Activated CD8-positive, alpha-beta T cell treated with anti-CD3 and anti-CD28 coated beads for 36 hours (primary cell): ENCODE results near the gene NFS1. TPM values are rescaled to one million over a fixed set of nuclear protein-coding genes. Genes with fewer than 3 reads are reported as not detected.

Experiments
- ATAC-seq: fragments of 200-7000 bp; cut with Tn5 transposase; one replicate; pipeline ENCODE4 v1.10.0; 2021; ENCODE audit warnings: mild to moderate bottlenecking, moderate library complexity
- CTCF ChIA-PET: fragments of 350-600 bp; sonication (Branson Sonifier 250); formaldehyde crosslinking; loops from one replicate; lab custom pipeline; 2021; ENCODE audit warnings: antibody characterized with exemption; lab: Charles Lee
- POLR2A ChIA-PET: fragments of 350-600 bp; sonication (Branson Sonifier 250); formaldehyde crosslinking; loops from one replicate; lab custom pipeline; 2021; ENCODE audit warnings: antibody characterized with exemption; lab: Charles Lee
- DNase-seq: peaks from one replicate; pipeline ENCODE4 v3.0.0-alpha.2; 2020
- H3K27ac Mint-ChIP-seq: one replicate; pipeline ENCODE4 v1.8.0; 2021; ENCODE audit warnings: mild to moderate bottlenecking, mixed read lengths
- H3K27me3 Mint-ChIP-seq: one replicate; pipeline ENCODE4 v1.8.0; 2021; ENCODE audit warnings: mixed read lengths
- H3K36me3 Mint-ChIP-seq: one replicate; pipeline ENCODE4 v1.8.0; 2021; ENCODE audit warnings: low read depth, mixed read lengths
- H3K4me1 Mint-ChIP-seq: one replicate; pipeline ENCODE4 v1.8.0; 2021; ENCODE audit warnings: low read depth, mixed read lengths
- H3K4me3 Mint-ChIP-seq: one replicate; pipeline ENCODE4 v1.8.0; 2021; ENCODE audit warnings: mild to moderate bottlenecking, moderate library complexity, mixed read lengths
- H3K9me3 Mint-ChIP-seq: one replicate; pipeline ENCODE4 v1.8.0; 2021; ENCODE audit warnings: mixed read lengths
- CTCF ChIP-seq: fragments of 200-600 bp; IDR thresholded peaks from one replicate; pipeline ENCODE4 v1.8.0; 2022; ENCODE audit warnings: antibody characterized with exemption, mild to moderate bottlenecking
- intact Hi-C: fragments of 100-400 bp; cut with micrococcal nuclease; formaldehyde crosslinking; loops from one replicate; pipeline ENCODE4 v1.10.0; 2022
- total RNA-seq, 2 experiments: library from RNA; stranded (reverse); gene quantifications; one replicate each; pipeline ENCODE4 v1.2.3, GENCODE V29; 2021

NFS1 gene
- total RNA-seq, 2 experiments from 2014 or later, result 39.7 to 40.8 TPM

GRCh38 chr20:35630636-35631035 lies 68.5 kb downstream of the NFS1 start:
- no peaks in the 10 kb centered on the region for H3K27me3 Mint-ChIP-seq
- H3K9me3 Mint-ChIP-seq, result no peaks in the 10 kb centered on the region
- peaks cover 39% of the 10 kb centered on the region for H3K36me3 Mint-ChIP-seq
- no peak for ATAC-seq
- no peak for TF ChIP-seq CTCF
- ChIA-PET POLR2A (interaction anchor here (0.8 to 1.2 kb wide), 2 partner anchors 25 to 69 kb away, joined by 3 to 4 read pairs; partner anchors contain the start of genes NFS1 and ROMO1), CTCF (interaction anchor here (3.8 kb wide), 1 partner anchor 11 kb away, joined by 15 read pairs; no protein-coding TSS in a partner anchor)
- no peak for DNase-seq
- peaks cover 7% of the 10 kb centered on the region for H3K4me1 Mint-ChIP-seq
- H3K27ac Mint-ChIP-seq, result no peak overlapping the region
- intact Hi-C loops, result no loop called here
- no peak overlapping the region for H3K4me3 Mint-ChIP-seq

- Mint-ChIP-seq H3K9me3 (no peaks in the 10 kb centered on the region), H3K4me3 (no peak overlapping the region), H3K27ac (peak overlapping the region; percentile 47), H3K27me3 (no peaks in the 10 kb centered on the region), H3K36me3 (peaks cover 38% of the 10 kb centered on the region), H3K4me1 (no peaks in the 10 kb centered on the region)
- POLR2A ChIA-PET, result interaction anchor here (0.6 to 1.2 kb wide), 4 partner anchors 10 to 139 kb away, joined by 3 to 4 read pairs (median 4); partner anchors contain the start of genes NFS1 and ROMO1
- CTCF ChIA-PET, result interaction anchor here (0.8 to 3.8 kb wide), 3 partner anchors 10 to 117 kb away, joined by 3 to 15 read pairs (median 3); no protein-coding TSS in a partner anchor
- intact Hi-C loops, result no loop called here
- TF ChIP-seq CTCF, result no peak
- ATAC-seq (no peak), DNase-seq (no peak)
These were observed 69.6 kb downstream of the NFS1 start for GRCh38 chr20:35629427-35630145.

- no peak overlapping the region for H3K4me3 Mint-ChIP-seq
- peak overlapping the region; percentile 60 for H3K27ac Mint-ChIP-seq
- no peak for ATAC-seq
- intact Hi-C loops, result no loop called here
- peaks cover 36% of the 10 kb centered on the region for H3K36me3 Mint-ChIP-seq
- DNase-seq, result no peak
- H3K9me3 Mint-ChIP-seq, result no peaks in the 10 kb centered on the region
- no peaks in the 10 kb centered on the region for H3K27me3 Mint-ChIP-seq
- H3K4me1 Mint-ChIP-seq, result no peaks in the 10 kb centered on the region
- ChIA-PET CTCF (interaction anchor here (0.5 to 1.3 kb wide), 2 partner anchors 8 to 21 kb away, joined by 3 to 4 read pairs; no protein-coding TSS in a partner anchor), POLR2A (interaction anchor here (0.6 kb wide), 2 partner anchors 23 to 112 kb away, joined by 3 read pairs; no protein-coding TSS in a partner anchor)
- TF ChIP-seq CTCF, result no peak
These were observed 72.0 kb downstream of the NFS1 start for GRCh38 chr20:35627121-35627520.

GRCh38 chr20:35626386-35627001 lies 72.7 kb downstream of the NFS1 start:
- no peaks in the 10 kb centered on the region for H3K4me1 Mint-ChIP-seq
- H3K4me3 Mint-ChIP-seq, result no peak overlapping the region
- ATAC-seq (no peak), DNase-seq (no peak)
- ChIA-PET CTCF (no interaction called here), POLR2A (interaction anchor here (0.6 kb wide), 2 partner anchors 22 to 111 kb away, joined by 3 read pairs; no protein-coding TSS in a partner anchor)
- H3K27me3 Mint-ChIP-seq, result no peaks in the 10 kb centered on the region
- no peak for TF ChIP-seq CTCF
- H3K36me3 Mint-ChIP-seq, result peaks cover 36% of the 10 kb centered on the region
- H3K27ac Mint-ChIP-seq, result peak overlapping the region; percentile 65
- intact Hi-C loops, result no loop called here
- H3K9me3 Mint-ChIP-seq, result no peaks in the 10 kb centered on the region
